DMS79 treated with DMSO at 0.1 percent for 48 hours (cell line): ENCODE measurements around the gene PLEKHN1.
A peak's percentile ranks its signal among the peaks of the same experiment; 100 is the strongest.
"Not testable (repeated sequence)": the region's sequence is repeated elsewhere in the genome, so short reads cannot be mapped to it uniquely, and the experiment has no call there.

Experiments used
- DNase-seq: peaks from one replicate; lab custom pipeline; 2025; lab: John Stamatoyannopoulos, UW

PLEKHN1 gene

DNA sequence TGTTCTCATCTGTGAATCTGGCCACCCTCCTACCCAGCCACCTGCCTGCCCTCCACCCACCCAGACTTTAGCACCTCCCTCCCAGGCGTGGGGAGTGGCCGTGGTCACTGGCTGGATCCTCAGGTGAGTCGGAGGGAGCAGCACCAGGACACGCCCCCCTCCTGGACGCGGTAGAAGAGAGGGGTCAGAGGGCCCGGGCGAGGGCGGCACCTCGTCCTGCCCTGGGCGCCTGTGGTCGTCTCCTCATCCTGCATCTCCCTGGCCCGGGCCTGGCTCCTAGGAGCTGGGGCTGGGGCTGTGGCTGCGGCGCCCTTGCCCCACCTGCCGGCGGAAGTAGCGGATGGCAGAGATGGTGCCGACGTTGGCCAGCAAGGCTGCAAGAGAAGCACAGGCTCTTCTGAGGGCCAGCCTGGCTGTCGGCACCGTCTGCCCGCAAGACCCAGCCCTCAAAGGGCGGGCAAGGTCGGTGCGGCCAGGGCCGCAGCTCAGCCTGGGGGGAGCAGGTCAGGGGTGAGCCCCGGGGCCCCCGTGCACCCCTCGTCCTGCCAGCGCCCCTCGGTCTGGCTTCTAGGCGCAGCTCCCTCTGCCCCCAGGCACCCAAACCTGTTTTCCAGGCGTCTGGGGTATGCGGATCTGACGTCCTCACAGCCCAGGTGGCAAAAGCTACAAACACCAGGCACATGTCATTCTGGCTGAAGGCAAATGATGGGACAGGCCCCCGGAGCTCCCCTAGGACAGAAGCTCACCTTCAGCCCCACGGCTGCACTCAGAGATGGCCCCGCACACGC lies 9.8 kb downstream of the PLEKHN1 start:
- peak; percentile 66 for DNase-seq

DNA sequence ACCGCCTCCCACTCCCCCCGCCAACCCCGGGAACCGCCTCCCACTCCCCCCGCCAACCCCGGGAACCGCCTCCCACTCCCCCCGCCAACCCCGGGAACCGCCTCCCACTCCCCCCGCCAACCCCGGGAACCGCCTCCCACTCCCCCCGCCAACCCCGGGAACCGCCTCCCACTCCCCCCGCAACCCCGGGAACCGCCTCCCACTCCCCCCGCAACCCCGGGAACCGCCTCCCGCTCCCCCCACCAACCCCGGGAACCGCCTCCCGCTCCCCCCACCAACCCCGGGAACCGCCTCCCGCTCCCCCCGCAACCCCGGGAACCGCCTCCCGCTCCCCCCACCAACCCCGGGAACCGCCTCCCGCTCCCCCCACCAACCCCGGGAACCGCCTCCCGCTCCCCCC lies 10.5 kb downstream of the PLEKHN1 start:
- not testable (repeated sequence) for DNase-seq

DNA sequence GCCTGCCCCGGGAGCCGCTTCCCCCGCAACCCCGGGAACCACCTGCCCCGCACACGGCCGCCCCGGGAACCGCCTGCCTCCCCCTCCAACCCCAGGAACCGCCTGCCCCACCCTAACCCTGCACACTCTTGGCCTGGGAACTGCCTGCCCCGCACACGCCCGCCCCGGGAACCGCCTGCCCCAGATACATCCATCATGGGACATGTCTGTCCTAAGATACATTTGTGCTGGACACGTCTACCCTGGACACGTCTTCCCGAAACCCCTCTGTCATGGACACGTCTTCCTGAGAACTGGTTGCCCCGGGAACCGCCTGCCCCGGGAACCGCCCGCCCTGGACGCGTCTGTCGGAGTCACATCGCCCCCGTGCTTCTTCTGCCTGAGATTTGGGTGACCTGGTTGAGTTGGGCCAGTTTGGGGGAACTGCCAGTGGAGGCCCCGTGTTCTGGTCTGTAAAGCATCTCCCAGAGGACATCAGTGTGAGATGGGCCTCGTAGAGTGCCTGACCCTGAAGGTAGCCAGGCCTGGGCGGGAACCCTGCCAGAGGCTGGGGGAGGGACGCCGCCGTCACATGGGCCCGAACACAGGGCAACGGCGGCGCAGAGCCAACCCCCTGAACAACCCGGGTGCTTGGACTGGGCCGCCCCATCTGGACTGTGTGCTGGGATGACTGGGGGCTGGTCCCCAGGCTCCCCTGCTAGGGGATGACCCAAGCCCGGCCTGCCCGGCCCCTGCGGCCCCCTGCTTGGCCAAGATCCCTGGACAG lies 12.0 kb downstream of the PLEKHN1 start:
- no peak for DNase-seq

DNA sequence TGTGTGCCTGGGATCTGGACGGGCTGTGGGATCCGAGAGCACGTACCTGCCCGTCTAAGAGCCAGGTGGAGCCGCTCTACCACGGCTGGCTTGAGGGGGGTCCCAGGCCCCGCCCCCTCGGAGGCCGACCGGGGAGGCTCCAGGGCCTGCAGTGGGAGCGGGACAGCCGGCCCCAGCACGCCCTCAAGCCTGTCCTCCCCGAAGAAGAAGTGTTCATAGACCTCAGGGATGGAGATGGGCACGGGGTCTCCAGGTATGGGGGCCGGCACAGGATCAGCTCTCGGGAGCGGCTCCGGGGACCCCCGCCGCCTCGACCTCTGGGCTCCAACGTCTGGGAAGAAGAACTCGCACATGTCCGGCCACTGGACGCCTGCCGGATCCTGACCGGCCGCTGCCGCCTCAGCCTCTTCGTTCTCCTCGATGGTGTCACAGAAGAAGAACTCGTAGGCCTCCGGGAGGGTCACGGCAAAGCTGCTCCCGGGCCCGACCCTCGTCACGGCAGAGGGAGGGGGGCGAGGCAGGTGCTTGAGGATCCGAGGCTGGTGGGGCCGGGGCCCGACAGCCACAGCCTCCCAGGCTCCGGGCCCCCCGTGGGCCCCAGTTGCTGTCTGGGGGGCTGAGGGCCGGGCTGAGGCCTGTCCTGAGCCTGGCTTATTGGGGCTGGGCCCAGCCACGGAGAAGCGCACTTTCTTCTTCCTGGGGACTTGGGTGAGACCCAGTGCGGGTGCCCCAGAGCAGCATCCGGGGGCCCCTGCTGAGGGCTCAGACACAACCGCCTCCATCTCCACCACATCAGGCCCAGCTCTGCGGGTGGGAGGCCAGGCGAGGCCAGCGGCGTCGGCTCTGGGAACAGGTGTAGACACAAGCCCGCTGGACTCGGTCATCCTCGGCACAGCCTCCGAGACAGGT lies 12.8 kb downstream of the PLEKHN1 start:
- no peak for DNase-seq

DNA sequence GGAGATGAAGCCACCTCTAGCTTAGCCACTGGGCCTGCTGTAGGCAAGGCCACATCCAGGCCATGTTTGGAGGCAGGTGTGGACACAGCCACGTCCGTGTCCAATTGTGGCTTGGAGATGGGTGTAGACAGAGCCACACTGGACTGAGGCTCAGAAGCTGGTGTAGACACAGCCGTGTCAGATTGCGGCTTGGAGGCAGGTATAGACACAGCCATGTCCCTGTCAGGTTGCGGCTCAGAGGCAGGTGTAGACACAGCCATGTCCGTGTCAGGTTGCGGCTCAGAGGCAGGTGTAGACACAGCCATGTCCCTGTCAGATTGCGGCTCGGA lies 13.4 kb downstream of the PLEKHN1 start:
- no peak for DNase-seq

DNA sequence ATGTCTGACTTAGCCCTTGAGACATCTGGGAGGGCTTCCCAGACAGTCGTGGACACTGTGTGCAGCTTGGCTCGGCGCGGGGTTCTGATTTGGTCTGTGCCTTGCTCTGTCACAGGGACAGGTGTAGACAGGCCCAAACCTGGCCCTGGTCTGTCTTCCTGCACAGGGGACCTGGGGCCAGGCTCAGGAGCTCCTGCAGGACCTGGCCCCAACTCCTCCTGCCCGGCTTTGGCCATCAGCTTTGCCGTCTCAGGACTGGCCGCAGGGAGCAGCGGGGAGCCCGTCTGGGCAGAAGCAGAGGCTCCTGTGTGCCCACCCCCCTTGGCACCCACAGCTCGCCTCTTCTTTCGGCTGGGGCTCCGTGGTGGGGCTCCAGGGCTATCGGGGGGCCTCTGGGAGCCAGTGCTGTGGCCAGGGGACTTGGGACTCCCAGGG lies 13.9 kb downstream of the PLEKHN1 start:
- no peak for DNase-seq

DNA sequence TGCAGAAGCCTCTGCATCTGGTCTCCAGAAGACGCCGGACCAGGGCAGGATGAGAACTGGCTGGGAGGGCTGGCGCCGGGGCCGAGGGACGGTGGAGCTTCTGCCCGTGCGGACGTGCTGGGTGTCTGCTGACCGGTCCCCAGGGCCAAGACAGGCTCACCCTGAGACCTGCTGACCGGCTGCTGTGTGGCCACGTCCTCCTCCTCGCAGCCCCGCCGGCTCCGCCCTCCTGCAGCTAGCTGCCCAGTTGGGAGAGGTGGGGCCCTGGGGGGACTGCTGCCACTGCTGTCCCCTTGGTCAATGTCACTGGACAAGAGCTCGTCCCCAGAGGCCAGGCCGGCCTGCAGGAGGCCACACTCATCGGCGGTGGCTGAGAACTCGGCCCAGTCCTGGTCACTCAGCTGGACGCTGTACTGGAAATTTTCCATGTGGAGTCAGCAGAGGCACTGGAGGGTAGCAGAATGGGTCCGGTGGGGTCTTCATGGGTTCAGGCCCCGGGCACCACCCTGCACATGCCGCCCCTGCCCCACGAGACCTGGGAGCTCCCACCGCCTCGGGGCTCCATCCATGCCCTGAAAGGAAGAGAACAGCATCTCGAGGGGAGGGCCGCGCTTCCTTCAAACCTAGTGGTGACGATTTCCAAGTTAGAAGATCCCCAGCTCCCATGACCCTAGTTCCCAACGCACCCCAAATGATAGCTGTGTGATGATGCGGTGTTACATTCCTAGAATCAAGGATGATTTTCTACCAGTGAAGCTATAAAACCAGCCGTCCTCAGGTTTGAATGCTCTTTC lies 14.5 kb downstream of the PLEKHN1 start:
- no peak for DNase-seq

DNA sequence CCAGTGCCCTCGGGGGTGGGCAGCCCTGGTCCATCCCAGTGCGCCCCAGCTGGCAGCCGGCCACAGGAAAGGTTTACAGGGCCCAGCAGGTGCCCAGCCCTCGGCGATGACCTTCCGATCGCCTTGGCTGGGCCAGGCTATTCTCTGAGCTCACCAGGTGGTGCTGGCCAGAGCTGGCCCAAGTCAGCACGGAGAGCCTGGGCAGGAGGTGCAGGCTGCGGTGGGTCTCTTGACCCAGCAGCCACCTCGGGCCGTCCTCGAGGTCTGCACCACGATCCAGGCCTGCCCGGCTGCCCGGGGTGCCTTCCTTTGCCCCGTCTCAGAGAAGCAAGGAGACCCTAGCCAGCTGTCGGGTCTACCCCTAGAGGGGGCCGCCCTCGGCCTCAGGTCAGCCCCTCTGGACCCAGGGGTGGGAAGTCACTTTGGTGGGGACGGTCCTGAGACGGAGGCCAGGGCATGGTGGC lies 15.2 kb downstream of the PLEKHN1 start:
- DNase-seq = no peak

DNA sequence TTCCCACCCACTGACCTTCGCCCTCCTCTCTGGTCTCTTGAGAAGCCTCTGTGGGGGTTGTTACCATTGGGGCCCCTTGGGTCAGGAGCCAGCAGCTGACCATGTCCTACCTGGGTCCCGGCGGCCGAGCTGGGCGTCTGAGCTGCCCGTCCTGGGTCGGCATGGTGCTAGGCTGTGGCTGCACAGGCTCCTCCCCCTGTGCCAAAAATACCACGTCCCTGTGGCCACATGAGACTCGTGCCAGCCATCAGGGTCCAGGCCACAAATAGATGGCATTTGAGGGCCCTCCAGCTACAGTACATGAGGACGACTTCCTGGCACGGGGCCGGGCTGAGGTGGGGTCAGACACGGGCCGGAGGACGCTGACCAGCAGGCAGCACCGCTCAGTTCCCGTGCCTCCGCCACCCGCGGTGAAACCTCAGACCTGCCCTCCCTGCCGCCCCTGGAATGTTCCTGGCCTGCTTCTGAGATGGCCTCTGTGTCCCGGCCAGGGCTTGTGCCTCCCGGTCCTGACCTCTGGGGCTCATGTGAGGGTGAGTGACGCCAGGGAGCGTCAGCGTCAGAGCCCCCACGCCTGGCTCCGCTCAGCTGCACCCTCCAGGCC lies 15.8 kb downstream of the PLEKHN1 start, which contains the start of gene PERM1:
PERM1 (minus strand) TSS at position 139 of the 604 bp plus-strand sequence. CDS start 1,064 bp downstream, outside the sequence.
- DNase-seq = no peak

DNA sequence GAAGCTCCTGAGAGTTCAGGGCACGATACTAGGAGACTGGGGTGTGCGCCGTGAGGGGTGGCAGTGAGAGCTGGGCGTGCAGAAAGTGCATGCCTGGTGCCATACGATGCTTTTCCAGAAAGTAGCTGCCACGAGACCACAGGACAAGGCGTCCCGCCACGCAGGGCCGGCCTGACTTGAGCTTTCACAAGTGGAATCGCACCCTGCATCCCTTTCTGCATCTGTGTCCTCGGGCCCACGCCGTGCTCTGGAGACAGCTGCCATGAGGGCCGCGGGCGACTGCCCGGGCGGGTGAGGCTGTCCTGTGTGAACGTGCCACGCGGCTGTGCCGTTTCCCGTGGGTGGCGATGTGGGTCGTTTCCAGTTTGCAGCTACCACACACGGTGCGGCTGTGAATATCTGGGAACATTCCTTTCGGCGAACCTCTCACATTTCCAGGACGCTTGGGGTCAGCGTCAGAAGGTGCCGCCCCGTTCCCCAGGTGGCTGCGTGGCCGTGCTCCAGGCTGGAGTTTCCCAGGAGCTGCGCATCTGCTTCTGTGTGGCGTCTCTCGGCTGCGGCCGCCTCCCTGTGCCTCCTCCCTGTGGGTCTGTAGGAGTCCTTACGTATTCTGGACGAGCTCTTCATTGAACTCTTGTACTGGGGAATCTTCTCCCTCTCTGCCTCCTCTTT lies 16.6 kb downstream of the PLEKHN1 start:
- no peak for DNase-seq

DNA sequence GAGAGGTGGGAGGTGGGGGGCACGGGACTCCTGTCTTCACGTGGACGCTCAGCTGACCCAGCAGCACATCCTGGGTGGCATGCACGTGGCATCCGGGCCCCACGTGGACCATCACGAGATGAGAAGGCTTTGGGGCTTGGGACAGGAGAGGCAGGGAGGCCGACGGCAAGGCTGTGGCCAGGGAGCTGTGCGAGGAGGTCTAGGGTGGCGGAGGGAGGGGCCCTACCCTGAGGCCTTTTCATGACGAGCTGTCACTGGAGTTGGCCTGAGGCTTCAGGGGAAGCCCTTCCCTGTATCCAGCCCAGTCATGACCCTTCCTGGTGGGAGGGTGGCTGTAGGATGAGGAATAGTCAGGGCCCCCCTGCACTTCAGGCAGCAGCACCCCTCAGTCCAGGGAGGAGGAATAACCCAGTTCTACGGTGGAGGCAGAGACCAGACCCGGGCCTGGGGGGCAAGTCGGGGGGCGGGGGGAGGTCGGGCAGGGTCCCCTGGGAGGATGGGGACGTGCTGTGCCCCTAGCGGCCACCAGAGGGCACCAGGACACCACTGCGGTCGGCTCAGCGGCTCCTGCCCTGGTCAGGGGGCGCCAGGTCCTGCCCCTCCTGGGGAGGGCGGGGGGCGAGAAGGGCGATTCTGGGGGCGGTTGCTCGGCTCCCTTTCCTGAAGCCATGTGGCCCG lies 17.7 kb downstream of the PLEKHN1 start:
- peak; percentile 22 for DNase-seq

DNA sequence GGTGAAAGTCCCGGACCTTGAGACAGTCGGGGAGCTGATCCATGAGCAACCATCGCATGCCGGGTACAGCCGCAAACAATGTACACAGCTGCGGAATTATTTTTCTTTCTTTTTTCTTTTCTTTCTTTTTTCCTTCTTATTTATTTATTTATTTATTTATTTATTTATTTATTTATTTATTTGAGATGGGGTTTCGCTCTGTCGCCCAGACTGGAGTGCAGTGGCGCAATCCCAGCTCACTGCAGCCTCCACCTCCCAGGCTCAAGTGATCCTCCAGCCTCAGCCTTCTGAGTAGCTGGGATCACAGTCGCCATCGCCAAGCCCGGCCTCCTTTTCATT lies 18.2 kb downstream of the PLEKHN1 start:
- no peak for DNase-seq

DNA sequence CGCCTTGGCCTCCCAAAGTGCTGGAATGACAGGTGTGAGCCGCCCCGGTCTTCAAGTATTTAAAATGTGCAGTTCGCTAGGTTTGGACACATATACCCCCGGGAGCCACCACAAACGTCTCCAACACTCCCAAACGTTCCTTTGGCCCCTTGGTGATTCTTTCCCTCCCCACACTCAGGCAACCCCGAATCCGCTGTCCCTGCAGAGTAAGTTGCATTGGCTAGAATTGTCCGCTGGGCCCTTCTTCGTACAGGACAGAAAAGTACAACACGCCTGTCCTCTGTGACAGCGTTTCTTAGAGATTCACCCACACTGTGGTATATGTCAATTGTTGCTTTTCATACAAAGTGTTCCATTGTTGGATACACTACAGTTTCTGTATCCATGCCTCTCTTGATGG lies 18.8 kb downstream of the PLEKHN1 start:
- no peak for DNase-seq

DNA sequence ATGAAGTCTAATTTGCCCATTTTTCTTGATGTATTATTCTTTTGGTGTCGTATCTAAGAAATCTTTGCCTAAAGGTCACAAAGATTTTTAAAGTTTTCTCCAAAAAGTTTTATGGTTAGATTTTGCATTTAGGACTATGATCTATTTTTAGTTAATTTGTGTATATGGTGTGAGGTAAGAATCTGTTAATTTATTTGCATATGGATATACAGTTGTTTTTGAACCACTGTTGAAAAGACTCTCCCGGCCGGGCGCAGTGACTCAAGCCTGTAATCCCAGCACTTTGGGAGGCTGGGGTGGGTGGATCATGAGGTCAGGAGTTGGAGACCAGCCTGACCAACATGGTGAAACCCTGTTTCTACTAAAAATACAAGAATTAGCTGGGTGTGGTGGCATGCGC lies 21.8 kb downstream of the PLEKHN1 start:
- DNase-seq = not testable (repeated sequence)

DNA sequence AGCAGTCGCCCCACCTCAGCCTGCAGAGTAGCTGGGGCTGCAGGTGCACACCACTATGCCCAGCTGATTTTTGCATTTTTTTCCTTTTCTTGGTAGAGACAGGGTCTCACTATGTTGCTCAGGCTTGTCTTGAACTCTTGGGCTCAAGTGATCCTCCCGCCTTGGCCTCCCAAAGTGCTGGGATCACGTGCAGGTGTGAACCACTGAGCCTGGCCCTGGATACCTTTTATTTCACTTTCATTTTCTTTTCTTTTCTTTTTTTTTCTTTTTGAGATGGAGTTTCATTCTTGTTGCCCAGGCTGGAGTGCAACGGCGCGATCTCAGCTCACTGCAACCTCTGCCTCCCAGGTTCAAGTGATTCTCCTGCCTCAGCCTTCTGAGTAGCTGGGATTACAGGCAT lies 25.0 kb downstream of the PLEKHN1 start:
- not testable (repeated sequence) for DNase-seq

DNA sequence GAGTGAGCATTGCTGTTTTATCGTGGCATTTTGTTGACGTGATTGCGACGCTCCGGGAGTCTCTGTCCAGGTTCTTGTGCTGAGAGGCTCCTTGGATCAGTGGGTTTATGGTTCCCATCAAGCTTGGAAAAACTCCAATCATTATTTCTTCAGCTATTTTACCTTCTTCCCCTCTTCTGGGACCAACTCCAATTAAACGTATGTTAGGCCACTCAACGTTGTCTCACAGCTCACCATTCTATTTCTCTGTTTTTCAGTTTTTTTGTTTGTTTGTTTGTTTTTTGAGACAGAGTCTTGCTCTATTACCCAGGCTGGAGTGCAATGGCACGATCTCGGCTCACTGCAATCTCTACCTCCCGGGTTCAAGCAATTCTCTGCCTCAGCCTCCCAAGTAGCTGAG lies 25.6 kb downstream of the PLEKHN1 start:
- DNase-seq = no peak

DNA sequence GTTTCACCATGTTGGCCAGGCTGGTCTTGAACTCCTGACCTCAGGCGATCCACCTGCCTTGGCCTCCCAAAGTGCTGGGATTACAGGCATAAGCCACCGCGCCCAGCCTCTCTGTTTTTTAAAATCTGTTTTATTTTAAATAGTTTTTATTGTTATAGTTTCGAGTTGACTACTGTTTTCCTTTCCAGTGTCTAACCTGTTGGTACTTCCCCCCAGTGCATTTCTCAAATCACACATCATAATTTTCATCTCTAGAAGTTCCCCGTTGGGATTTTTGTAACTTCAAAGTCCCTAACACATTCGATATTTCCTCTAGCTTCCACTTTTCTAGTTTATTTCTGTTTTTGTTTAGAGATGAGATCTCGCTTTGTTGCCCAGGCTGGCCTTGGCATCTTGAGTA lies 26.1 kb downstream of the PLEKHN1 start:
- DNase-seq = no peak

DNA sequence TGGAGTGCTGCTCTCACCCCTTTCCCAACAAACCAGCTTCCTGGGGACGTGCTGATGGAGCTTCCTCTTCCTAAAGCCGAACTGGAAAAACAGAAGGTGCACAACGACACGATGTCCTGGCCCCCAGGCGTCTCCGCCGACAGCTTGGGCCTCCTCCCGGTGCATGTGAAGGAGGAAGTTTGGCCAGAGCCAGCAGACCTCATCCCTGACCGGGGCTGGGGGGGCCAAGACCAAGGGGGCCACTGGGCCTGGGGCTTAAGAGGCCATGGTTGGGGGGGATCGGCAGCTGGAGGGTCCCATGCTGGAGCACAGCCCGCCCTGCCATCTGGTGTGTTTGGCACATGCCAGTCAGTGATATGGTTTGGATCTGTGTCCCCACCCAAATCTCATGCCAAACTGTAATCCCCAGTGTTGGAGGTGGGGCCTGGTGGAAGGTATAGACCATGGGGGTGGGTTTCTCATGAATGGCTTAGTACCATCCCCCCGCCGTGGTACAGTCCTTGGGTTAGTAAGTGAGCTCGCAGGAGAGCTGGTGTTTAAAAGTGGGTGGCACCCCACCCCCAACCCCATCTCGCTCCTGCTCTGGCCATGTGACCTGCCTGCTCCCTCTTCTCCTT lies 27.2 kb downstream of the PLEKHN1 start:
- no peak for DNase-seq

DNA sequence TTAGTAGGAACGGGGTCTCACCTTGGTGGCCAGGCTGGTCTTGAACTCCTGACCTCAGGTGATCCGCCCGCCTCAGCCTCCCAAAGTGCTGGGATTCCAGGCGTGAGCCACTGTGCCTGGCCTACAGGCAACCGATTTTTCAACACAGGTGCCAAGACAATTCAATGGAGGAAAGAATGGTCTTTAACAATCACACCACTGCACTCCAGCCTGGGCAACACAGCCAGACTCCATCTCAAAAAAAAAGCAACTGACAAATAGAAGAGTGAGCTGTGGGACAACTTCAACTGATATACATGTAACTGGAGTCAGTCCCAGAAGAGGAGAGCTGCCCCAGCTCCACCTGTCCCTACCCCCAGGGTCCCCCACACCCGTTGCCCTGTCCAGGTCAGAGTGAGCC lies 28.3 kb downstream of the PLEKHN1 start:
- DNase-seq = not testable (repeated sequence)
